Activated T-cell treated with anti-CD3 and anti-CD28 coated beads, Interleukin-2, amount 50 U/mL, for 72 hours (primary cell): ENCODE measurements around the gene TASOR. TPM values are rescaled to one million over a fixed set of nuclear protein-coding genes. Genes with fewer than 3 reads are reported as not detected.
A peak's percentile ranks its signal among the peaks of the same experiment; 100 is the strongest.
"Not testable (repeated sequence)": the region's sequence is repeated elsewhere in the genome, so short reads cannot be mapped to it uniquely, and the experiment has no call there.

ENCODE experiments used
- ATAC-seq, 2 donors: fragments of 150-1000 bp; cut with Tn5 transposase; replicated peaks in 1 of 2; 2 replicates each; pipeline ENCODE4 v1.10.0; 2021; ENCODE audit warnings: moderate library complexity in 2 of 2, mild to moderate bottlenecking in 1 of 2
- DNase-seq, 2 donors: peaks; one replicate each; pipeline ENCODE4 v3.0.0; 2021 to 2022; ENCODE audit warnings: mixed read lengths in 1 of 2
- H3K27ac Mint-ChIP-seq: one replicate; pipeline ENCODE4 v1.8.0; 2022; ENCODE audit warnings: mild to moderate bottlenecking, moderate library complexity, mixed read lengths
- H3K27me3 Mint-ChIP-seq: one replicate; pipeline ENCODE4 v1.8.0; 2022; ENCODE audit warnings: low read depth, mixed read lengths
- H3K36me3 Mint-ChIP-seq, 2 donors: one replicate each; pipeline ENCODE4 v1.8.0; 2022; ENCODE audit warnings: mixed read lengths in 2 of 2, mild to moderate bottlenecking in 1 of 2; ENCODE audit not compliant: insufficient read depth in 2 of 2
- H3K4me1 Mint-ChIP-seq: one replicate; pipeline ENCODE4 v1.8.0; 2022; ENCODE audit warnings: low read depth, mixed read lengths
- H3K4me3 Mint-ChIP-seq, 2 donors: one replicate each; pipeline ENCODE4 v1.8.0; 2022; ENCODE audit warnings: mild to moderate bottlenecking in 2 of 2, mixed read lengths in 2 of 2, moderate library complexity in 2 of 2
- H3K9me3 Mint-ChIP-seq, 2 donors: one replicate each; pipeline ENCODE4 v1.8.0; 2022; ENCODE audit warnings: mixed read lengths in 2 of 2
- total RNA-seq, 2 donors: library from RNA; stranded (reverse); gene quantifications; one replicate each; pipeline ENCODE4 v1.2.3, GENCODE V29; 2022

TASOR gene
- total RNA-seq, 2 donors from 2014 or later, result 82.6 to 91.8 TPM

GRCh38 chr3:56694867-56695683, 12.0 kb upstream of the TASOR start:
- Mint-ChIP-seq H3K9me3 (no peaks in the 10 kb centered on the region), H3K27me3 (no peaks in the 10 kb centered on the region), H3K27ac (peak overlapping the region; percentile 7), H3K4me1 (peaks cover 37% of the 10 kb centered on the region), H3K36me3 (no peaks in the 10 kb centered on the region), H3K4me3 (peak overlapping the region; percentile 54 to 70)
- DNase-seq, result no peak
- peak in 1 of 2 donors; percentile 47 for ATAC-seq

GRCh38 chr3:56693750-56694149, 10.7 kb upstream of the TASOR start:
- Mint-ChIP-seq H3K27me3 (no peaks in the 10 kb centered on the region), H3K27ac (no peak overlapping the region), H3K9me3 (no peaks in the 10 kb centered on the region), H3K36me3 (no peaks in the 10 kb centered on the region), H3K4me3 (peak overlapping the region; percentile 55 to 90), H3K4me1 (peaks cover 37% of the 10 kb centered on the region)
- no peak for DNase-seq
- no peak for ATAC-seq

GRCh38 chr3:56692520-56693433, 9.7 kb upstream of the TASOR start:
- Mint-ChIP-seq H3K4me1 (peaks cover 37% of the 10 kb centered on the region), H3K27ac (peak overlapping the region; percentile 70), H3K4me3 (peak overlapping the region; percentile 55 to 90)
- ATAC-seq (peak; percentile 93 to 97), DNase-seq (peak; percentile 44 to 56)
- not testable (repeated sequence) for H3K9me3 Mint-ChIP-seq, H3K27me3 Mint-ChIP-seq, H3K36me3 Mint-ChIP-seq

- H3K36me3 Mint-ChIP-seq, H3K27me3 Mint-ChIP-seq, DNase-seq, ATAC-seq, H3K27ac Mint-ChIP-seq, H3K4me3 Mint-ChIP-seq, H3K9me3 Mint-ChIP-seq: not testable (repeated sequence)
- H3K4me1 Mint-ChIP-seq, result peaks cover 37% of the 10 kb centered on the region
Observed at GRCh38 chr3:56692001-56692365, 8.9 kb upstream of the TASOR start.

- no peak for ATAC-seq
- Mint-ChIP-seq H3K4me1 (peaks cover 37% of the 10 kb centered on the region), H3K9me3 (no peaks in the 10 kb centered on the region), H3K27ac (no peak overlapping the region), H3K36me3 (no peaks in the 10 kb centered on the region), H3K4me3 (no peak overlapping the region), H3K27me3 (no peaks in the 10 kb centered on the region)
- no peak for DNase-seq
Observed at GRCh38 chr3:56691165-56692000, 8.3 kb upstream of the TASOR start.

GRCh38 chr3:56689303-56689702, 6.2 kb upstream of the TASOR start:
- no peaks in the 10 kb centered on the region for H3K27me3 Mint-ChIP-seq
- H3K27ac Mint-ChIP-seq, result no peak overlapping the region
- no peak overlapping the region for H3K4me3 Mint-ChIP-seq
- no peaks in the 10 kb centered on the region for H3K9me3 Mint-ChIP-seq
- H3K4me1 Mint-ChIP-seq, result peaks cover 20% of the 10 kb centered on the region
- H3K36me3 Mint-ChIP-seq, result peaks cover 0 to 1% of the 10 kb centered on the region in 2 donors
- DNase-seq, result no peak
- no peak for ATAC-seq

GRCh38 chr3:56688191-56688590, 5.1 kb upstream of the TASOR start:
- no peak overlapping the region for H3K27ac Mint-ChIP-seq
- no peaks in the 10 kb centered on the region for H3K27me3 Mint-ChIP-seq
- ATAC-seq, result no peak
- H3K9me3 Mint-ChIP-seq, result no peaks in the 10 kb centered on the region
- peaks cover 9% of the 10 kb centered on the region for H3K4me1 Mint-ChIP-seq
- no peak for DNase-seq
- H3K36me3 Mint-ChIP-seq, result peaks cover 4% of the 10 kb centered on the region in 2 donors
- H3K4me3 Mint-ChIP-seq, result no peak overlapping the region

GRCh38 chr3:56684029-56684428, 964 bp upstream of the TASOR start:
- no peak for ATAC-seq
- peaks cover 28% of the 10 kb centered on the region for H3K4me1 Mint-ChIP-seq
- peak overlapping the region; percentile 96 to 99 for H3K4me3 Mint-ChIP-seq
- H3K27ac Mint-ChIP-seq, result peak overlapping the region; percentile 82
- no peaks in the 10 kb centered on the region for H3K9me3 Mint-ChIP-seq
- H3K27me3 Mint-ChIP-seq, result no peaks in the 10 kb centered on the region
- peaks cover 4 to 17% of the 10 kb centered on the region in 2 donors for H3K36me3 Mint-ChIP-seq
- DNase-seq, result no peak

- peak overlapping the region; percentile 99 for H3K27ac Mint-ChIP-seq
- peaks cover 42% of the 10 kb centered on the region for H3K4me1 Mint-ChIP-seq
- H3K36me3 Mint-ChIP-seq, result peaks cover 4 to 25% of the 10 kb centered on the region in 2 donors
- peak overlapping the region; percentile 96 to 99 for H3K4me3 Mint-ChIP-seq
- ATAC-seq (peak; percentile 80 to 81), DNase-seq (peak; percentile 82 to 86)
- no peaks in the 10 kb centered on the region for H3K9me3 Mint-ChIP-seq
- H3K27me3 Mint-ChIP-seq, result no peaks in the 10 kb centered on the region
Observed at GRCh38 chr3:56682462-56683121, 473 bp downstream of the TASOR start.

- Mint-ChIP-seq H3K27ac (peak overlapping the region; percentile 99), H3K27me3 (no peaks in the 10 kb centered on the region), H3K4me1 (peaks cover 48% of the 10 kb centered on the region), H3K36me3 (peaks cover 4 to 27% of the 10 kb centered on the region in 2 donors), H3K4me3 (peak overlapping the region; percentile 96 to 99), H3K9me3 (no peaks in the 10 kb centered on the region)
- DNase-seq, result no peak
- ATAC-seq, result no peak
Observed at GRCh38 chr3:56681984-56682461, 1.0 kb downstream of the TASOR start.

GRCh38 chr3:56680054-56680580, 2.9 kb downstream of the TASOR start:
- DNase-seq (no peak), ATAC-seq (no peak)
- no peak overlapping the region for H3K27ac Mint-ChIP-seq

GRCh38 chr3:56677286-56677685, 5.8 kb downstream of the TASOR start:
- no peak for DNase-seq
- peaks cover 3 to 29% of the 10 kb centered on the region in 2 donors for H3K36me3 Mint-ChIP-seq
- no peaks in the 10 kb centered on the region for H3K27me3 Mint-ChIP-seq
- no peaks in the 10 kb centered on the region for H3K9me3 Mint-ChIP-seq
- peak; percentile 75 to 87 for ATAC-seq
- H3K4me3 Mint-ChIP-seq, result peak overlapping the region; percentile 15 to 89
- H3K4me1 Mint-ChIP-seq, result peaks cover 58% of the 10 kb centered on the region
- peak overlapping the region; percentile 98 for H3K27ac Mint-ChIP-seq

More at GRCh38 chr3:56680054-56680580, 2.9 kb downstream of the TASOR start:
- H3K36me3 Mint-ChIP-seq, result peaks cover 4 to 30% of the 10 kb centered on the region in 2 donors
- no peaks in the 10 kb centered on the region for H3K9me3 Mint-ChIP-seq
- peak overlapping the region; percentile 74 to 96 for H3K4me3 Mint-ChIP-seq
- no peaks in the 10 kb centered on the region for H3K27me3 Mint-ChIP-seq
- H3K4me1 Mint-ChIP-seq, result peaks cover 58% of the 10 kb centered on the region
